GM21390 (cell line): ENCODE results near the gene MRPL21.

Experiments used
- ATAC-seq: cut with Tn5 transposase; IDR thresholded peaks from one replicate; pipeline ENCODE4 v1.9.1; 2021; ENCODE audit not compliant: unreplicated experiment

MRPL21 gene

DNA sequence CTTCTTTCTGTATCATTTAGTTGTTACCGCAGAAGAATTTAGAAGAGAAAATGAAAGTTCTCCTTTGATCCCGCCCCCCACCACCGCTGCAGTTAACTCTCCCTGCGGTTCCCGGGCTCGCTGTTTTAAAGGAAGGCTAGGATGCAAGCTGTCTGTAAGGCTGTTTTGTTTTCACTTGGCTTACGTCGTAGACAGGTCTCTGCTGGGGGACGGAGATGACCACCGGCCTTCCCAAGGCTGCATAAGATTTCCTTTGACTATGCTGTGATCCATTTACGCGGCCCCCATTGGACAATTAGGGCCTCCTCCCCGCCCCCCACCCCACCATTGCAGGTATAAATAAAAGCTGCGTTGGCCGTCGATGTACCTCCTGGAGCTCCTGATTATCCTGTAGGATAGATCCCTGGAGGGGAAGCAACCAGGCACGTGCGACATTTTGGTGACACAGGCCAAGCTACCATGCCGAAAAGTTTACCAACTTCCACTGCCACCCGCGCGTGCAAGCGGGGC is 60.5 kb downstream of the MRPL21 start:
- no peak for ATAC-seq

DNA sequence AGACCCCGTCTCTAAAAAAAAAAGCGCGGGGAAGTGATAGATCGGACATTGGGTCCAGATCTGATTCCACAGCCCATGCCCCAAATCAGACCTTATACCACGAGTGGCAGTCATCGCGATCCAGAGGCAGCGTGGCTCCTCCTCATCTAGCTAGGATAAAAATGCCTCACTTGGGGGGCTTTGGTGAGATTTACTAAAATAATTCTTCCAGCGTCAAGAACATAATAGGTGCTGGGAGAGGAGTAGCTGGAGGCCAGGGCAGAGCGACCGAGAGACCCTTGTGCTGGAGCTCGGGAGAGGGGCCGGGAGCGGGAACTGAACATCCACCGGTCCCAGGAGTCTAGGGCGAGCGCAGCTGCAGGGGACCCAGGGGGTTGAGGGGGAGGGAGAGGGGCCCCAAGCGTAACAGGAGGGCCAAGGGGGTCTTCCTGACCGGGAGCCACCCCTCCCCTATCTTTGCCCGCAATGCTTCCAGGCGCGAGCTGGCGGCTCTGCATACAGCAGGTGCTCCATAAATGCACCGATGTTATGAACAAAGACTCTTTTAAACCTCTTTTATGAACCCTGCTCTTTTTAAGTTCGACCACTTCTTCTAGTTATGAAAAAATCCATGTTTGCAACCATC is 61.1 kb downstream of the MRPL21 start:
- ATAC-seq = no peak

DNA sequence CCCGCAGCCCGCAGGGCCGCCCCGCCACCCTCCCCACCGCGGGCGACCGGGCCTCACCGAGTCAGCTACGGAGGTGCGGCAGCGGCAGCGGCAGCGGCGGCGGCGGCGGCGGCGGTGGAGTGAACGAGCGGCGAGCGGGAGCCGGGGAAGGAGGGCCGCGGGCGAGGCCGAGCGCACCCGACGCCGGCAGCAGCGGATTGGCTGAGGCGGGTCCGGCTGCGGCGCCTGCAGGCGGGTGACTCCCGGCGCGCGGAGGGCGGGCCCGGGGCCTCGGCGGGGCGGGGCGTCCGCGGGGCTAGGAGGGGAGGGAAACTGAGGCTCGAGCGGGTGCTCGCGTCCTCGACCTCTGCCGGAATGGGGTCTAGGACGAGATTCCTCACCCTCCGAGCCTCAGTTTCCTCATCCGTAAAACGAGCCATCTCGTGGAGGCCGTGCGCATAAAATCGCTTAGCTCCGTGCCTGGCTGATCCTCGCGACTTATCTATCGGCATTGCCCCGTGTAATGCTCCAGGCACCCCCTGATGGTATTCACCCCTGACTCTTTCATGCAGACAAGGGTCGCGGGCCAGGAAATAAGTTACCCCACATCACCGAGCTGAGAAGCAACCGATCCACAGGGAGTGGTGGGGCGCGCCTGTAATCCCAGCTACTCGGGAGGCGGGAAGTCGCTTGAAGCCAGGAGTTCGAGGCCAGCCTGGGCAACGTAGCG is 61.8 kb downstream of the MRPL21 start, which contains the start of gene CPT1A:
Gene CPT1A, minus strand, starts transcription at position 199 of the 709 bp plus-strand sequence. CDS start 26,442 bp downstream, outside the sequence.
- peak; percentile 42 for ATAC-seq
